HG03097 (cell line): Measurements from ENCODE around the gene RTL1.

Experiments used
- ATAC-seq: cut with Tn5 transposase; IDR thresholded peaks from one replicate; pipeline ENCODE4 v1.9.1; 2021; ENCODE audit not compliant: unreplicated experiment, low FRiP score

Gene RTL1

GRCh38 chr14:100836941-100837804 is 66.3 kb downstream of the RTL1 start:
- ATAC-seq = no peak

GRCh38 chr14:100836311-100836805 is 67.2 kb downstream of the RTL1 start:
- ATAC-seq = no peak

- ATAC-seq = no peak
Observed at GRCh38 chr14:100835548-100836310, 67.8 kb downstream of the RTL1 start.

GRCh38 chr14:100834794-100835547 is 68.6 kb downstream of the RTL1 start:
- ATAC-seq = no peak

GRCh38 chr14:100834082-100834793 is 69.3 kb downstream of the RTL1 start:
- ATAC-seq = no peak

GRCh38 chr14:100832311-100832960 is 71.1 kb downstream of the RTL1 start:
- no peak for ATAC-seq

- ATAC-seq = no peak
Observed at GRCh38 chr14:100830681-100831080, 72.8 kb downstream of the RTL1 start.
